ENCODE data around the gene WNK1.
A peak's percentile ranks its signal among the peaks of the same experiment; 100 is the strongest.

The WNK1 gene

GRCh38 chr12:958588-959123 is 206.3 kb downstream of the WNK1 start:
- peak; percentile 53 for DNase-seq
